ENCODE results near the gene SRC. TPM values are rescaled to one million over a fixed set of nuclear protein-coding genes. Genes with fewer than 3 reads are reported as not detected.

Gene SRC
- total RNA-seq, 1 donor from 2014 or later, result 64.0 TPM

GRCh38 chr20:37421060-37421905, 75.3 kb downstream of the SRC start:
- H3K4me3 ChIP-seq, result no peak overlapping the region
- no peak overlapping the region for H3K27ac ChIP-seq
- TF ChIP-seq CTCF (IDR thresholded peaks at IDR 0.05), result no peak
- ATAC-seq (no peak), DNase-seq (no peak)
- no peaks in the 10 kb centered on the region for H3K36me3 ChIP-seq
- no peaks in the 10 kb centered on the region for H3K4me1 ChIP-seq
- H3K9me3 ChIP-seq, result no peaks in the 10 kb centered on the region
- H3K27me3 ChIP-seq, result peaks cover 22% of the 10 kb centered on the region
- intact Hi-C loops (cut with DNase I), result no loop called here

DNA sequence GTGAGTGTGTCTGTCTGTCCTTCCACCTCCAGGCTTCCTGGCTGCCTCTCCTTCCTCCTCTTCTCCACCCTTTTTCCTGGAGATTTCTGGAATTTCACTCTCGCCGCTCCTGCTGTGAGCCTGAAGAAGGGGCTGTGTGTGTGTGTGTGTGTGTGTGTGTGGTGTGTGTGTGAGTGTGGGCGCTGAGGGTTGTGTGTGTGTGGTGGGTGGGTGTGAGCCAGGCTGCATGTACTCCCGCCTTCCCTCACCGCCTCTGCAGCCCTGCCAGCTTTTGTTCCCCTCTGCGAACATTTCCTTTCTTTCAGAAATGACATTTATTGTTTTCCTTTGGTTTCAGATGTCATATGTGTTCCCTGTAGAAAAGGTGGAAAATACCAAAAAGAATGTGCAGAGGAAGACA, 76.0 kb downstream of the SRC start:
- no peak for ATAC-seq
- H3K27me3 ChIP-seq, result peaks cover 22% of the 10 kb centered on the region
- H3K27ac ChIP-seq, result no peak overlapping the region
- DNase-seq, result no peak
- H3K4me1 ChIP-seq, result no peaks in the 10 kb centered on the region
- H3K36me3 ChIP-seq, result no peaks in the 10 kb centered on the region
- intact Hi-C loops (cut with DNase I), result no loop called here
- no peaks in the 10 kb centered on the region for H3K9me3 ChIP-seq
- no peak overlapping the region for H3K4me3 ChIP-seq
- TF ChIP-seq CTCF (IDR thresholded peaks at IDR 0.05), result no peak

- intact Hi-C loops (cut with DNase I), result no loop called here
- H3K4me3 ChIP-seq, result no peak overlapping the region
- H3K27ac ChIP-seq, result no peak overlapping the region
- ATAC-seq (no peak), DNase-seq (no peak)
- H3K9me3 ChIP-seq, result no peaks in the 10 kb centered on the region
- no peak for TF ChIP-seq CTCF (IDR thresholded peaks at IDR 0.05)
- peaks cover 22% of the 10 kb centered on the region for H3K27me3 ChIP-seq
- H3K4me1 ChIP-seq, result no peaks in the 10 kb centered on the region
- H3K36me3 ChIP-seq, result no peaks in the 10 kb centered on the region
These were observed 76.9 kb downstream of the SRC start for GRCh38 chr20:37422791-37423286.

DNA sequence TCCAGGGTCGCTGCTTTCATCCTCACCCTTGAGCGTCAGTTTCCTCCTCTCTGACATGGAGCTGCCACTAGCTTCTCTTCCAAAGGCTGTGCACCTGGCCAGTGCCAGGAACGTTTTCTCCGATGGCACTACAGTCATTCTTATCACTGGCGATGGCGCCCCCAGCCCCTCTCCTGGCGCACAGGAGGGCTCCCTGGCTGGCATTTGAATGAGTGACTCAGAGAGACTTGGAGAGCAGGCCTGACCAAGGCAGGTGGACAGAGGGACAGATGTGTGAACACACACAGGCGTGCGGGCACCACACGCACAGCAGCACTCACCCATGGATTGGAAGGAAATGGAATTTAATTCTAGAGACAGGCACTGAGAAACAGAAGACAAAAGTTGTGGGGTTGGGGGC, 77.6 kb downstream of the SRC start:
- H3K27me3 ChIP-seq, result peaks cover 22% of the 10 kb centered on the region
- no peak for DNase-seq

DNA sequence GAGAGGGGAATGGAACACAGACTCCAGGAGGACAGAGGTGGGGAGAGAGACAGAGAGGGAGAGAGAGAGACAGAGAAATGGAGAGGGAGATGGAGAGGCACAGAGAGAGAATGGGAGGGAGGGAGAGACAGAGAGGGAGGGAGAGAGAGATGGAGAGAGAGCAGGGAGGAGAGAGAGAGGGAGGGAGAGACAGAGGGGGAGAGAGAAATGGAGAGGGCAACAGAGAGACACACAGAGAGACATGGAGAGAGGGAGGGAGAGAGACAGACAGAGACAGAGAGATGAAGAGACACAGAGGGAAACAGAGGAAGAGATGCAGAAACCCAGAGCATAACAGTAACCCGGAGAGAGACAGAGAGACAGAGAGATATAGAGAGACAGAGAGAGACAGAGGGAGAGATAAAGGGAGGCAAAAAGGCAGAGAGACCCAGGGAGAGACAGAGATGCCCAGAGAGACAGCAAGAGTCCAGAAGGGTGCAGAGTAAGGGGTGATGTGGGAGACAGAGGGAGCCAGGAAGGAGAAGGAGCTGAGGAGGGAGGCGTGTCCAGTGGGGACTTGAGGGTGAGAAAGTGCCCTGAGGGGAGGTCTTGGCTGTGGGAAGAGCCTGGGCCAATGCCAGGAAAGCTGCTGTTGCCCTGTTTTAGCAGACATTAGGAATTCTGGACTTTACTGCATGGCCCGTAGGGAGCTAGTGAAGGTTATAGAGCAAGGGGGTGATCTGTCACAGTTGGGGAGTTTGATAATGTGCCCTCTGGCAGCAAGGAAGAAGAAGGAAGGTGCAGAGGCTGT, 78.3 kb downstream of the SRC start:
- H3K27ac ChIP-seq, result no peak overlapping the region
- TF ChIP-seq CTCF (IDR thresholded peaks at IDR 0.05), result no peak
- no peaks in the 10 kb centered on the region for H3K9me3 ChIP-seq
- intact Hi-C loops (cut with DNase I), result no loop called here
- no peaks in the 10 kb centered on the region for H3K36me3 ChIP-seq
- peaks cover 22% of the 10 kb centered on the region for H3K27me3 ChIP-seq
- H3K4me3 ChIP-seq, result no peak overlapping the region
- ATAC-seq (no peak), DNase-seq (no peak)
- no peaks in the 10 kb centered on the region for H3K4me1 ChIP-seq

More for the DNA sequence above, 77.6 kb downstream of the SRC start:
- Histone ChIP-seq H3K4me1 (no peaks in the 10 kb centered on the region), H3K4me3 (no peak overlapping the region), H3K9me3 (no peaks in the 10 kb centered on the region), H3K36me3 (no peaks in the 10 kb centered on the region), H3K27ac (no peak overlapping the region)
- TF ChIP-seq CTCF (IDR thresholded peaks at IDR 0.05), result no peak
- intact Hi-C loops (cut with DNase I), result no loop called here
- no peak for ATAC-seq

All from upper lobe of right lung (tissue), 1 donor.